CD14-positive monocyte (primary cell): ENCODE data around the gene SERPINB11. TPM values are rescaled to one million over a fixed set of nuclear protein-coding genes. Genes with fewer than 3 reads are reported as not detected.
"Not testable (repeated sequence)": the region's sequence is repeated elsewhere in the genome, so short reads cannot be mapped to it uniquely, and the experiment has no call there.

Source experiments
- DNase-seq, 3 donors: peaks; one replicate each; pipeline ENCODE4 v3.0.0-alpha.2; 2011 to 2022
- H2AFZ ChIP-seq: 2 replicates; pipeline ENCODE4 v1.6.0; 2012; ENCODE audit warnings: mild to moderate bottlenecking, low read depth, low read length, inconsistent platforms; ENCODE audit not compliant: insufficient read depth, poor library complexity, severe bottlenecking
- H3K27ac ChIP-seq, 2 donors: 1 replicate in 1 of 2; 2 replicates in 1 of 2; pipeline ENCODE4 v1.5.1; 2012 to 2013; ENCODE audit warnings: low read length in 2 of 2, control low read depth in 1 of 2, inconsistent platforms in 1 of 2, low read depth in 1 of 2, mild to moderate bottlenecking in 1 of 2
- H3K27me3 ChIP-seq, 2 donors: one replicate each; pipeline versions ENCODE4 v1.6.0 to v1.6.1; 2011 to 2013; ENCODE audit warnings: low read length in 2 of 2; ENCODE audit not compliant: control insufficient read depth in 2 of 2, insufficient read depth in 2 of 2
- H3K36me3 ChIP-seq, 2 donors: replicated peaks in 1 of 2; 1 replicate in 1 of 2; 2 replicates in 1 of 2; pipeline versions ENCODE4 v1.5.1 to v1.6.1; 2012 to 2013; ENCODE audit warnings: low read length in 2 of 2, control low read depth in 1 of 2, inconsistent platforms in 1 of 2, mild to moderate bottlenecking in 1 of 2; ENCODE audit not compliant: insufficient read depth in 2 of 2, control insufficient read depth in 1 of 2
- H3K4me1 ChIP-seq, 2 donors: 1 replicate in 1 of 2; 2 replicates in 1 of 2; pipeline versions ENCODE4 v1.5.1 to v1.6.1; 2012 to 2013; ENCODE audit warnings: low read length in 2 of 2, control low read depth in 1 of 2, inconsistent platforms in 1 of 2, mild to moderate bottlenecking in 1 of 2, moderate library complexity in 1 of 2; ENCODE audit not compliant: insufficient read depth in 2 of 2, control insufficient read depth in 1 of 2
- H3K4me2 ChIP-seq: replicated peaks from 2 replicates; pipeline ENCODE3; 2012; ENCODE audit warnings: low read length, moderate library complexity, mild to moderate bottlenecking; ENCODE audit not compliant: poor library complexity, severe bottlenecking; ENCODE audit errors: extremely low read depth
- H3K4me3 ChIP-seq, 3 experiments: fragments of 200-600 bp in 1 of 3; sonication (generic) in 1 of 3; replicated peaks in 1 of 3; 1 replicate in 2 of 3; 2 replicates in 1 of 3; pipeline ENCODE4 v1.5.1; 2011 to 2013; ENCODE audit warnings: low read length in 3 of 3, mild to moderate bottlenecking in 3 of 3, control low read depth in 2 of 3, low read depth in 2 of 3, inconsistent platforms in 1 of 3, moderate library complexity in 1 of 3
- H3K79me2 ChIP-seq: 2 replicates; pipeline ENCODE4 v1.6.0; 2012; ENCODE audit warnings: mild to moderate bottlenecking, control low read depth, inconsistent platforms, low read length, moderate library complexity; ENCODE audit not compliant: insufficient read depth
- H3K9ac ChIP-seq: 2 replicates; pipeline ENCODE4 v1.6.0; 2017; ENCODE audit warnings: low read length, mild to moderate bottlenecking; ENCODE audit not compliant: insufficient read depth, poor library complexity, severe bottlenecking
- H3K9me3 ChIP-seq, 2 donors: replicated peaks in 1 of 2; 1 replicate in 1 of 2; 2 replicates in 1 of 2; pipeline versions ENCODE4 v1.5.1 to v1.6.1; 2012 to 2013; ENCODE audit warnings: low read length in 2 of 2, control low read depth in 1 of 2; ENCODE audit not compliant: control insufficient read depth in 1 of 2, insufficient read depth in 1 of 2
- H4K20me1 ChIP-seq: 2 replicates; pipeline ENCODE4 v1.6.0; 2012; ENCODE audit warnings: mild to moderate bottlenecking, low read length, control low read depth, moderate library complexity; ENCODE audit not compliant: insufficient read depth
- H3K27ac Mint-ChIP-seq, 7 donors: one replicate each; pipeline ENCODE4 v1.8.0; 2020; ENCODE audit warnings: mild to moderate bottlenecking in 7 of 7, mixed read lengths in 7 of 7, moderate library complexity in 6 of 7, inconsistent platforms in 2 of 7
- H3K27me3 Mint-ChIP-seq, 3 donors: one replicate each; pipeline ENCODE4 v1.8.0; 2021 to 2022; ENCODE audit warnings: low read depth in 3 of 3, mild to moderate bottlenecking in 3 of 3, mixed read lengths in 3 of 3, moderate library complexity in 3 of 3, inconsistent platforms in 1 of 3
- H3K36me3 Mint-ChIP-seq, 2 donors: one replicate each; pipeline ENCODE4 v1.8.0; 2020; ENCODE audit warnings: mixed read lengths in 2 of 2, inconsistent platforms in 1 of 2, mild to moderate bottlenecking in 1 of 2
- H3K4me1 Mint-ChIP-seq: one replicate; pipeline ENCODE4 v1.8.0; 2020; ENCODE audit warnings: mild to moderate bottlenecking, mixed read lengths
- H3K4me3 Mint-ChIP-seq, 2 donors: one replicate each; pipeline ENCODE4 v1.8.0; 2020; ENCODE audit warnings: mild to moderate bottlenecking in 2 of 2, mixed read lengths in 2 of 2, moderate library complexity in 1 of 2
- H3K9me3 Mint-ChIP-seq, 7 donors: one replicate each; pipeline ENCODE4 v1.8.0; 2020 to 2022; ENCODE audit warnings: mixed read lengths in 7 of 7, mild to moderate bottlenecking in 6 of 7, moderate library complexity in 6 of 7, inconsistent platforms in 2 of 7
- CTCF ChIP-seq: fragments of 200-600 bp; IDR thresholded peaks from one replicate; pipeline ENCODE4 v1.8.0; 2022; ENCODE audit warnings: antibody characterized with exemption, mild to moderate bottlenecking
- WGBS: methylation state at CpG from one replicate; pipeline ENCODE4 v1.1.5; 2013; ENCODE audit warnings: missing lambda C conversion rate; ENCODE audit not compliant: insufficient coverage; 5-methylcytosine and 5-hydroxymethylcytosine counted together
- intact Hi-C, 2 donors: fragments of 100-400 bp; cut with micrococcal nuclease; formaldehyde crosslinking; loops; one replicate each; pipeline versions ENCODE4 v1.15.0 to v1.15.1; 2023
- polyA plus RNA-seq, 3 donors: library from polyadenylated mRNA; depleted of rRNA in 1 of 3; unstranded in 2 of 3; stranded (reverse) in 1 of 3; fragments of 300-500 nt in 2 of 3; fragments of >200 nt in 1 of 3; fragmentation: Illumina TruSeq in 2 of 3; gene quantifications; 1 replicate in 2 of 3; 2 replicates in 1 of 3; pipeline ENCODE4 v1.2.3, GENCODE V29; 2012 to 2021

Gene SERPINB11
- polyA plus RNA-seq, 3 donors = not detected

- no peak overlapping the region for H2AFZ ChIP-seq
- H3K4me1 ChIP-seq = no peaks in the 10 kb centered on the region
- TF ChIP-seq CTCF = no peak
- H3K27ac ChIP-seq = no peak overlapping the region
- H3K4me2 ChIP-seq = no peak overlapping the region
- Mint-ChIP-seq H3K36me3 (no peaks in the 10 kb centered on the region), H3K4me1 (no peaks in the 10 kb centered on the region), H3K9me3 (peaks cover 16 to 32% (median 22%) of the 10 kb centered on the region in 7 donors), H3K4me3 (no peak overlapping the region), H3K27ac (no peak overlapping the region), H3K27me3 (peaks cover 0 to 1% (median 1%) of the 10 kb centered on the region in 3 donors)
- WGBS = no CpG with 5 or more reads among the region's 3 CpGs
- H3K79me2 ChIP-seq = no peaks in the 10 kb centered on the region
- H3K4me3 ChIP-seq = no peak overlapping the region
- no peaks in the 10 kb centered on the region for H4K20me1 ChIP-seq
- H3K36me3 ChIP-seq = no peaks in the 10 kb centered on the region
- intact Hi-C loops = no loop called here
- DNase-seq = no peak
- H3K9me3 ChIP-seq = peaks cover 17 to 21% of the 10 kb centered on the region in 2 donors
- no peaks in the 10 kb centered on the region for H3K27me3 ChIP-seq
- no peak overlapping the region for H3K9ac ChIP-seq
Measured at GRCh38 chr18:63758615-63759240, 56.0 kb downstream of the SERPINB11 start.

DNA sequence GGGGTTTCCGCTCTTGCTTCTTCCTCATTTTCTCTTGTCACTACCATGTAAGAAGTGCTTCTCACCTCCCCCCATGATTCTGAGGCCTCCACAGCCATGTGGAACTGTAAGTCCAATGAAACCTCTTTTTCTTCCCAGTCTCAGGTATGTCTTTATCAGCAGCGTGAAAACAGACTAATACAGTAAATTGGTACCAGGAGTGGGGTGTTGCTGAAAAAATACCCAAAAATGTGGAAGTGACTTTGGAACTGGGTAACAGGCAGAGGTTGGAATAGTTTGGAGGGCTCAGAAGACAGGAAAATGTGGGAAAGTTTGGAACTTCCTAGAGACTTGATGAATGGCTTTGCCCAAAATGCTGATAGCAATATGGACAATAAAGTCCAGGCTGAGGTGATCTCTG, 57.0 kb downstream of the SERPINB11 start:
- H3K4me3 ChIP-seq, DNase-seq, H2AFZ ChIP-seq, H3K4me1 Mint-ChIP-seq, intact Hi-C loops, H3K27ac Mint-ChIP-seq, H3K27ac ChIP-seq, H3K4me1 ChIP-seq, H3K4me3 Mint-ChIP-seq, H3K36me3 ChIP-seq, H4K20me1 ChIP-seq, H3K4me2 ChIP-seq, H3K79me2 ChIP-seq, H3K27me3 Mint-ChIP-seq, H3K36me3 Mint-ChIP-seq, H3K9ac ChIP-seq, H3K27me3 ChIP-seq: not testable (repeated sequence)
- no CpG with 5 or more reads among the region's 2 CpGs for WGBS
- peaks cover 16 to 30% (median 22%) of the 10 kb centered on the region in 7 donors for H3K9me3 Mint-ChIP-seq
- H3K9me3 ChIP-seq = peaks cover 17 to 21% of the 10 kb centered on the region in 2 donors
